COLO668 (cell line): ENCODE data around the gene TIMP4.

Experiments used
- DNase-seq: peaks from one replicate; lab custom pipeline; 2025; ENCODE audit not compliant: unreplicated experiment; lab: John Stamatoyannopoulos, UW

TIMP4 gene

DNA sequence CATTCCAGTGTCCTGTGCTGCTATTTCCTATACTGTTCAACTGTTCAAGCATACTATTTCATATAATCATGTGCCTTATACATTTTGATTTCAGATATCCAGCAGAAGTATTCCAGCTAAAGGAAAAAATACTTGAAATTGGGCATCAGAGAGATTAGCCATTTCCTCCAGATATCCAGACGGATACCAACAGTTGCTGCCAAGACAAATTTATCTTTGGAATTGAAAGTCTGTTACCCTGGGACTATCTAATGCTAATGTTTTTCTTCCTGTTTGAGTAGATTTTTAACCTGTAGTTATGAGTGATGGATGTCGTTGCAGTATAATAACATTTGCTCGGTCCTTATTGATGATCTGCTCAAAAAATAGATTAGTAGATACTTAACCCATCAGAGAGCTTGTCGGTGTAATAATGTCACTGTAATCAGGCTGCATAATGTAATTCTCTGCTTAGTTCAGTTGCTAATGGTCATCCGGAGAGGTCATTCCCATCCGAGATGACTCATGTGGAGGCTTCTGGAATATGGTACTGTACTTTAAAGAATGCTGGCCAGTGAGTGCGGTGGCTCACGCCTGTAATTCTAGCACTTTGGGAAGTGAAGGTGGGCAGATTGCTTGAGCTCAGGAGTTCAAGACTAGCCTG is 51.5 kb downstream of the TIMP4 start:
- DNase-seq = no peak
